ENCODE results near the gene VDR. TPM values are rescaled to one million over a fixed set of nuclear protein-coding genes. Genes with fewer than 3 reads are reported as not detected.

The VDR gene
- total RNA-seq, 1 experiment from 2014 or later, result 9.5 TPM

DNA sequence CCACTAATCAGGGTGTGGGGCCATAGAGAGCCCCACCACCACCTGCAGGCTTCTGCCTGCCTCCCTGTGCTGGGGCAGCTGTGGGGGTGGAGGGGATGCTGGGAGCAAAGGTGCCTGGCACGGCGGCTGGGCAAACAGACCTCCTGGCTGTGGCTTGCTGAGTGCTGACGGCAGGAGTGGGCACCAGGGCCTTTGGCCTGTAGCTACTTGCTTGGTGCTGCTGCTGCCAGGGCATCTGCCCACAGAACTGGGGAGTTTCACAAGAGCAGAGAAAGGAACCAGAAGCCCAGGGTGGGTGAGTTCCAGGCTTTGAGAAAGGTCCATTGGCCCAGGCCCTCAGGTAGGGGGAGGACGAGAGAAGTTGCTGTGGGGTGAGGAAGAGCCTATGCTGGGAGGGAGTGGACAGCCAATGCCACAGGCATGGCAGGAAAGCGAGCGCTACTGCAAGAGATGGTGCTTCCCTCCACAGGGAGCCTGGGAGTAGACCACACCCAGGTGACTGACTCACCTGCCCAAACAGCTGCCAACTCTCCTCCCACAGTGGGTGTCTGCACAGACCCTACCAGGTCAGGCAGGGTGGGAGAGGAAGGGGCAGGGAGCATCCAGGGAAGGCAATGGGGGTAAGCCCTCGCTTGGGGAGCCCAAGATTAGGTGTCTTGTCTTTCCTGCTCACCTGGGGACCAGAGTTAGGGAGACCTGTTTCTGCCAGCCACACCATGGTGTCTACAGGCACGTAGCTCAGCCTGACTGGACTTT is 46.1 kb downstream of the VDR start (continued):
- TF ChIP-seq, protein P1, sequence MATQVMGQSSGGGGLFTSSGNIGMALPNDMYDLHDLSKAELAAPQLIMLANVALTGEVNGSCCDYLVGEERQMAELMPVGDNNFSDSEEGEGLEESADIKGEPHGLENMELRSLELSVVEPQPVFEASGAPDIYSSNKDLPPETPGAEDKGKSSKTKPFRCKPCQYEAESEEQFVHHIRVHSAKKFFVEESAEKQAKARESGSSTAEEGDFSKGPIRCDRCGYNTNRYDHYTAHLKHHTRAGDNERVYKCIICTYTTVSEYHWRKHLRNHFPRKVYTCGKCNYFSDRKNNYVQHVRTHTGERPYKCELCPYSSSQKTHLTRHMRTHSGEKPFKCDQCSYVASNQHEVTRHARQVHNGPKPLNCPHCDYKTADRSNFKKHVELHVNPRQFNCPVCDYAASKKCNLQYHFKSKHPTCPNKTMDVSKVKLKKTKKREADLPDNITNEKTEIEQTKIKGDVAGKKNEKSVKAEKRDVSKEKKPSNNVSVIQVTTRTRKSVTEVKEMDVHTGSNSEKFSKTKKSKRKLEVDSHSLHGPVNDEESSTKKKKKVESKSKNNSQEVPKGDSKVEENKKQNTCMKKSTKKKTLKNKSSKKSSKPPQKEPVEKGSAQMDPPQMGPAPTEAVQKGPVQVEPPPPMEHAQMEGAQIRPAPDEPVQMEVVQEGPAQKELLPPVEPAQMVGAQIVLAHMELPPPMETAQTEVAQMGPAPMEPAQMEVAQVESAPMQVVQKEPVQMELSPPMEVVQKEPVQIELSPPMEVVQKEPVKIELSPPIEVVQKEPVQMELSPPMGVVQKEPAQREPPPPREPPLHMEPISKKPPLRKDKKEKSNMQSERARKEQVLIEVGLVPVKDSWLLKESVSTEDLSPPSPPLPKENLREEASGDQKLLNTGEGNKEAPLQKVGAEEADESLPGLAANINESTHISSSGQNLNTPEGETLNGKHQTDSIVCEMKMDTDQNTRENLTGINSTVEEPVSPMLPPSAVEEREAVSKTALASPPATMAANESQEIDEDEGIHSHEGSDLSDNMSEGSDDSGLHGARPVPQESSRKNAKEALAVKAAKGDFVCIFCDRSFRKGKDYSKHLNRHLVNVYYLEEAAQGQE (IDR thresholded peaks at IDR 0.05; ENCODE audit: low read depth), result no peak
- TF ChIP-seq RAD21 (IDR thresholded peaks at IDR 0.05; ENCODE audit: low read depth), result no peak

DNA sequence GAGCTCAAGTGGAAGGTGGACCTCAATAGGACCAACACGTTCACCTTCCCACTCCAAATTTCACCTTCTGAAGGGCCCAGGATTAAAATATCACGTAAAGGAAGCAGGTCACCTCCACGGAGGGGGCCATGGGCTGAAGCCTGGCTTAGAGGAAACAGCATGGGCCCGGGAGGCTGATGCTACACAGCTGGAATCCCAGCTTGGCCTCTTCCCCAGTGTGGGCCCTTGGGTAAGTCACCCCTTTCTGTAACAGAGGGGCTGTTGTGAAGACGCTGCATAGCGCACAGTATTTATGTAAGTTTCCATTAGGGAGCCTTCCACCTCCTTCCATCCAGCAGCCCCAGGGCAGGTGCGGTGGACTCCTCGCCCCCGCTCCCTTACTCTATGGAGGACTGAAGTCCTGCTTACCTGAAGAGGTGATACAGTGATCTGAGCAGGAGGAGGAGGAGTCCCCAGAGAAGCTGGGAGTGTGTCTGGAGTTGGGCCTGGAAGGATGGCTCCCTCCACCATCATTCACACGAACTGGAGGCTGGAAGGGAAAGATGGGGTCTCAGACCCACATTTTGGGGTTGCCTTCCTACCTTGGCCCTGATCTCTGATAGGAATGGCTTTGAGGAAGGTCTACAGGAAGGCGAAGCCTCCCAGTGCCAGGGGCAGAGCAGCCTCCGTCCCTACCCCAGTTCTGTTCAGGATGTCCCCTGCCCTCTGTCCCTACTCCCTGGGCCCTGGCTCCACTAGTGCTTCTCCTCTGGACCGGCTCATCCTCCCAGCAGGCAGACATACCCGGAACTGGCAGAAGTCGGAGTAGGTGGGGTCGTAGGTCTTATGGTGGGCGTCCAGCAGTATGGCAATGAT is 47.8 kb downstream of the VDR start:
- ChIA-PET POLR2A (no interaction called here), RAD21 (ENCODE audit: low non-redundant PET in 1 of 2, low total read pairs in 2 of 2, uncharacterized antibody in 2 of 2, unreplicated experiment in 2 of 2) (no interaction called here), CTCF (no interaction called here)
- H3K9me3 ChIP-seq (ENCODE audit: control insufficient read depth in 1 of 2, insufficient read depth in 1 of 2, low read depth in 1 of 2, low read length in 2 of 2), result no peaks in the 10 kb centered on the region
- H3K9me2 ChIP-seq (ENCODE audit: insufficient read depth), result no peaks in the 10 kb centered on the region
- intact Hi-C loops (cut with micrococcal nuclease), result no loop called here
- no peaks in the 10 kb centered on the region for H3K79me2 ChIP-seq (ENCODE audit: insufficient read depth, low read length)
- peaks cover 11 to 18% of the 10 kb centered on the region in 2 experiments for H3K4me1 ChIP-seq (ENCODE audit: control insufficient read depth in 1 of 2, insufficient read depth in 2 of 2, low read length in 2 of 2)
- H4K20me1 ChIP-seq (ENCODE audit: insufficient read depth), result no peaks in the 10 kb centered on the region
- no peak for TF ChIP-seq TCF7L2 (IDR thresholded peaks at IDR 0.05; ENCODE audit: borderline replicate concordance, extremely low read depth, insufficient read depth, insufficient read length)
- TF ChIP-seq, protein P2, sequence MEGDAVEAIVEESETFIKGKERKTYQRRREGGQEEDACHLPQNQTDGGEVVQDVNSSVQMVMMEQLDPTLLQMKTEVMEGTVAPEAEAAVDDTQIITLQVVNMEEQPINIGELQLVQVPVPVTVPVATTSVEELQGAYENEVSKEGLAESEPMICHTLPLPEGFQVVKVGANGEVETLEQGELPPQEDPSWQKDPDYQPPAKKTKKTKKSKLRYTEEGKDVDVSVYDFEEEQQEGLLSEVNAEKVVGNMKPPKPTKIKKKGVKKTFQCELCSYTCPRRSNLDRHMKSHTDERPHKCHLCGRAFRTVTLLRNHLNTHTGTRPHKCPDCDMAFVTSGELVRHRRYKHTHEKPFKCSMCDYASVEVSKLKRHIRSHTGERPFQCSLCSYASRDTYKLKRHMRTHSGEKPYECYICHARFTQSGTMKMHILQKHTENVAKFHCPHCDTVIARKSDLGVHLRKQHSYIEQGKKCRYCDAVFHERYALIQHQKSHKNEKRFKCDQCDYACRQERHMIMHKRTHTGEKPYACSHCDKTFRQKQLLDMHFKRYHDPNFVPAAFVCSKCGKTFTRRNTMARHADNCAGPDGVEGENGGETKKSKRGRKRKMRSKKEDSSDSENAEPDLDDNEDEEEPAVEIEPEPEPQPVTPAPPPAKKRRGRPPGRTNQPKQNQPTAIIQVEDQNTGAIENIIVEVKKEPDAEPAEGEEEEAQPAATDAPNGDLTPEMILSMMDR (IDR thresholded peaks at IDR 0.05 in 2 of 3, conservative IDR thresholded peaks at IDR 0.05 in 1 of 3; ENCODE audit: borderline replicate concordance in 1 of 3, insufficient read depth in 1 of 3, low read depth in 2 of 3, low read length in 2 of 3), result no peak
- TF ChIP-seq EZH2phosphoT487 (IDR thresholded peaks at IDR 0.05; ENCODE audit: borderline replicate concordance), result no peak
- no peak for TF ChIP-seq SRF (IDR thresholded peaks at IDR 0.05; ENCODE audit: low read depth)
- TF ChIP-seq, protein P3, sequence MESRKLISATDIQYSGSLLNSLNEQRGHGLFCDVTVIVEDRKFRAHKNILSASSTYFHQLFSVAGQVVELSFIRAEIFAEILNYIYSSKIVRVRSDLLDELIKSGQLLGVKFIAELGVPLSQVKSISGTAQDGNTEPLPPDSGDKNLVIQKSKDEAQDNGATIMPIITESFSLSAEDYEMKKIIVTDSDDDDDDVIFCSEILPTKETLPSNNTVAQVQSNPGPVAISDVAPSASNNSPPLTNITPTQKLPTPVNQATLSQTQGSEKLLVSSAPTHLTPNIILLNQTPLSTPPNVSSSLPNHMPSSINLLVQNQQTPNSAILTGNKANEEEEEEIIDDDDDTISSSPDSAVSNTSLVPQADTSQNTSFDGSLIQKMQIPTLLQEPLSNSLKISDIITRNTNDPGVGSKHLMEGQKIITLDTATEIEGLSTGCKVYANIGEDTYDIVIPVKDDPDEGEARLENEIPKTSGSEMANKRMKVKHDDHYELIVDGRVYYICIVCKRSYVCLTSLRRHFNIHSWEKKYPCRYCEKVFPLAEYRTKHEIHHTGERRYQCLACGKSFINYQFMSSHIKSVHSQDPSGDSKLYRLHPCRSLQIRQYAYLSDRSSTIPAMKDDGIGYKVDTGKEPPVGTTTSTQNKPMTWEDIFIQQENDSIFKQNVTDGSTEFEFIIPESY (IDR thresholded peaks at IDR 0.05; ENCODE audit: extremely low read depth, insufficient replicate concordance, low read length), result no peak
- no peak for TF ChIP-seq CBX3 (IDR thresholded peaks at IDR 0.05; ENCODE audit: low read depth)
- TF ChIP-seq ZNF274 (IDR thresholded peaks at IDR 0.05; ENCODE audit: low read depth, low read length), result no peak
- TF ChIP-seq JUND (IDR thresholded peaks at IDR 0.05), result no peak
- TF ChIP-seq, protein P4, sequence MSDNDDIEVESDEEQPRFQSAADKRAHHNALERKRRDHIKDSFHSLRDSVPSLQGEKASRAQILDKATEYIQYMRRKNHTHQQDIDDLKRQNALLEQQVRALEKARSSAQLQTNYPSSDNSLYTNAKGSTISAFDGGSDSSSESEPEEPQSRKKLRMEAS (IDR thresholded peaks at IDR 0.05), result no peak
- TF ChIP-seq, protein P5, sequence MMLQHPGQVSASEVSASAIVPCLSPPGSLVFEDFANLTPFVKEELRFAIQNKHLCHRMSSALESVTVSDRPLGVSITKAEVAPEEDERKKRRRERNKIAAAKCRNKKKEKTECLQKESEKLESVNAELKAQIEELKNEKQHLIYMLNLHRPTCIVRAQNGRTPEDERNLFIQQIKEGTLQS (IDR thresholded peaks at IDR 0.05), result no peak
- no peak for TF ChIP-seq POLR2AphosphoS5 (IDR thresholded peaks at IDR 0.05; ENCODE audit: low read depth, low read length)
- TF ChIP-seq CEBPB (IDR thresholded peaks at IDR 0.05; ENCODE audit: low read depth), result no peak
- no peak for TF ChIP-seq POLR2A (IDR thresholded peaks at IDR 0.05; ENCODE audit: borderline replicate concordance, extremely low read depth, insufficient read depth, insufficient read length)
- no peak overlapping the region for H2AFZ ChIP-seq (ENCODE audit: low read depth, low read length, poor library complexity, severe bottlenecking)
- no peak overlapping the region for H3K4me3 ChIP-seq (replicated peaks in 1 of 2; ENCODE audit: low read depth in 1 of 2, low read length in 2 of 2)
- H3K9ac ChIP-seq (ENCODE audit: low read length), result no peak overlapping the region
- no peak for DNase-seq (ENCODE audit: low read depth, low spot score)
- no TSS peak for BruUV-seq (replicated peaks)
- H3K36me3 ChIP-seq (ENCODE audit: control insufficient read depth in 1 of 2, insufficient read depth in 2 of 2, low read length in 2 of 2), result no peaks in the 10 kb centered on the region
- no peak overlapping the region for H3K27ac ChIP-seq (ENCODE audit: low read depth, low read length)
- no peaks in the 10 kb centered on the region for H3K27me3 ChIP-seq (ENCODE audit: insufficient read depth, low read length)
- ATAC-seq, result no peak
- H3K4me2 ChIP-seq (ENCODE audit: low read length), result no peak overlapping the region

Data from HCT116 (cell line).